Stimulated activated naive CD4-positive, alpha-beta T cell treated with Interleukin-2 at 50 U/mL for 16 hours (primary cell): ENCODE results near the gene SMCP.

ENCODE experiments used
- DNase-seq: peaks from one replicate; lab custom pipeline; 2025; lab: John Stamatoyannopoulos, UW

Gene SMCP, protein sequence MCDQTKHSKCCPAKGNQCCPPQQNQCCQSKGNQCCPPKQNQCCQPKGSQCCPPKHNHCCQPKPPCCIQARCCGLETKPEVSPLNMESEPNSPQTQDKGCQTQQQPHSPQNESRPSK

GRCh38 chr1:152878042-152878441 is at the start of gene SMCP:
SMCP (plus strand) TSS chr1:152878322; CDS start chr1:152884423, 6,101 bp downstream.
- no peak for DNase-seq

- DNase-seq, result no peak
These were observed 41.3 kb upstream of the SMCP start for GRCh38 chr1:152836870-152837269.

GRCh38 chr1:152842556-152842955 is 35.6 kb upstream of the SMCP start, which contains the start of gene LCE6A:
LCE6A (plus strand) TSS chr1:152842856; CDS start chr1:152843521, 665 bp downstream.
- DNase-seq, result no peak

DNA sequence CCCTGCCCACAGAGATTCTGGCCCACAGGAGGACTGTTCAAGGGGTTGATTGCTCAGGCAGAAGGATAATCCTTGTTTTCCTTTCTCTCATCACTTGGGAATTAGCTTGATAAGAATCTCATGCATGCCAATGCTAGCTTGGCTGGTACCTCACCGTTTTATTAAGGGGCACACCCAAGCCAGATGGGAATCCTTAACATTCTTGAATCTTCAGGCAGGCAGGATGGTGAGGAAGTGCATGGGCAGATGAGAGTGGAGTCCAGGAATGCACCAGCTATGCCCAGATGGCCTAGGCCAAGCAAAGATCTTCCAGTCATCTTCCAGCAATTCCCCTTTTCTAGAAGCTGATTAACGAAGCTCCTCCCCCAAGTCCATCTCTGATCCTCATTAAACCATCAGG is 22.5 kb upstream of the SMCP start:
- DNase-seq, result no peak

GRCh38 chr1:152858062-152858461 is 20.1 kb upstream of the SMCP start:
- no peak for DNase-seq

DNA sequence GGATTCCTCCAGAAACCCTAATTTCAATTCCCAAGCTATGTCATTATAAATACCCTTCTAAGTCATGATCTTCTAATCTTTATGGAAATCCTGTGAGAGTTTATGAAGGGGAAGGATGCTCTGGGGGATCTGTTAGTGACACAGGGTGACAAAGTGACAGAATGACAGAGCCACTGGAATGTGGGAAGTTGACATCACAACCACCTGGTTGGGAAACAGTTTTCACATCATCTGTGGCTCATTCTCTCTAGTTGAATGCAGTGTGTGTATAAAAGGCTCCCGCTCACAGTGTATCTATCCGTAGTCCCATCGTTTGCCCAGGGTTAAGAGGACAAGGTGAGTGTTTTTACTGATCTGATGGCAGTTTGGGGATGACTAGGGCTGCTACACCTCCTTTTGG is 18.4 kb upstream of the SMCP start, which contains the start of gene LCE7A:
LCE7A (plus strand) TSS at position 301 of the 400 bp plus-strand sequence. CDS start 702 bp downstream, outside the sequence.
- no peak for DNase-seq

DNA sequence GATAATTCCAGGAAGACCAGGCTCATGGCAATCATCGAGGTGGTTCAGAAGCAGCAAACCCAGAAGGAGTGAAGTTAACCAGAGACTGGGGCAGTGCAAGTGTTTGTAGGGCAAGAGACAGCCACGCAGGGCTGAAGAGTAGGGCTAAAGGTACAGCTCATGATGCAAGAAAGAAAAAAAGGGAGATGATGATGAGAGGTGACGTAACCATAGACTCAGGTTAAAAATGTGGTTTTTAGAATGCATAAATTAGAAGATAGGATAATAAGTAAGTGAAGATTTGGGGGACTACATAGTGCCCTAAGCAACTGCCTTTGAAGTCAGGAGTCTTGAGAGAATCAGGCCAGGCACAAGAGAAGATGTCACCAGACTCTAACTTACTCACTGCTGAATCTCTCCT is 18.0 kb upstream of the SMCP start:
- no peak for DNase-seq

DNA sequence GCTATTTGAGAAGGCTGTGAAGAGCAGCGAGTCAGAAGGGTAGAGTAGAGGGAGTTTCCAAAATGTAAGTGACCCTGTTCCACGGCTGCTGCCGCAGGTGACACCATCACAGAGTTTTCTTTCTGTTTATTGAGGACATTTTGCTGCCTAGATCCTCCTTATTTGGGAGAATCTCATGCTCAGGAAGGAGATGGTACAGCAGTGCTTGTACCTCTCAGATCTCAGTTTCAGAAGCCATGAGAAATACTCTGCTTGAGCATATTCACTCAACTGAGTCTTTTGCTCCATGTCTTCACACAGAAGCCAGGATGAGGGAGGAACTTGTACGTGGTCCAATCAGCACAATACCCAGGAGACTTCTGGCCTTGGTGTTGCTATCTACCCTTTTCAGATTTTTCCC is 16.7 kb upstream of the SMCP start:
- no peak for DNase-seq

DNA sequence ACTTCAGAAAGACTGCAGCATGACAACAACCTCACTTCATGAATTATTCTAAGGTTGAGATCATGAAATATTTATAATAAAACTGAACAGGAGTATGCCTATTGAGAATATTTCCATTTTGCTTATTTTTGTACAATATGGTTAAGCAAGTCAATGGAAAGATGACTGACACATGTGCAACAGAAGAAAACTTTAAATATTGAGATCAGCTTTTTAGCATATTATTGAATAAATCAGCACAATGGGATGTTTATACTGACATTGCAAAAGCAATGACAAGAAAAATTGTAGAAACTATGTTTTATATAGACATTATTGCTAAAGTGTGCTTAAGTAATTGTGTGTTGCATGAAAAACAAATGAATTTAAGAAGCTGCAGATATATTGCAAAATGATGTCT is 13.7 kb upstream of the SMCP start:
- DNase-seq, result no peak

DNA sequence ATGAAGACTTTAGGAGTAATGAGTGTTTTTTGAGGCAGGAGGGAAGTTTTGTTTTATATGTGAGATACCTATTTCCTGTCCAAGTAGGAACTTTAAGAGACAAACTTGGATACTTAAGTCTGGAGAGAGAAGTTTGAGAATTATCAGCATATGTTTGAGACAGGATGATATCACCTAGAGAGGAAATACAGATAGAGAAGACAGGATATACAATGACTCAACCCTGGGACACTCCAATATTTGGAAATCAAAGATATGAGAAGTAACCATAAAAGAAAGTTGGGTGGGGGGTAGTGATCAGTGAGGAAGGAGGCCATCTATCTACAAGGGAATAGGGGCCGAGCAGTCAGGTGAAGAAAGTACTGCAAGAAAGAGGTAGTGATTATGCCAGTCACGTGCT is 11.8 kb upstream of the SMCP start:
- no peak for DNase-seq

GRCh38 chr1:152869808-152870419 is 8.2 kb upstream of the SMCP start:
- peak; percentile 18 for DNase-seq

GRCh38 chr1:152870831-152871730 is 7.0 kb upstream of the SMCP start:
- no peak for DNase-seq

DNA sequence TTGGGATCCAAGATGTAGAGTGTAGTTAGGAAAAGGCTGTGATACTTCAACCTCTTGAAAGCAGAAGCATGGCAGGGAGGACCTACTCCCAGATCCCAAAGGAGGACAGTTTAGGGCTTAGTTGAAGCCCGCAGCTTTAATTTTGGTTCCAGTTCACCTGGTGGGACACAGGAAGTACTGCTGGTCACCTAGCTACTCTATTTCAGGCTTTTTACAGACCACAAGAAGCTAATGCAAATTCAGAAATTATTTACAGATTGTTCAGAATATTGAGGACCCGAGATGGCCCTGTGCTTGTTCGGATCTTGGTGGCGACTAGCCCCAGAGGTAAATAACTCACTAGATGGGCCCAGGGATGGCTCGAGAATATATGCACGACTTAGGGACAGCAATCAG is 6.4 kb upstream of the SMCP start:
- DNase-seq, result no peak

DNA sequence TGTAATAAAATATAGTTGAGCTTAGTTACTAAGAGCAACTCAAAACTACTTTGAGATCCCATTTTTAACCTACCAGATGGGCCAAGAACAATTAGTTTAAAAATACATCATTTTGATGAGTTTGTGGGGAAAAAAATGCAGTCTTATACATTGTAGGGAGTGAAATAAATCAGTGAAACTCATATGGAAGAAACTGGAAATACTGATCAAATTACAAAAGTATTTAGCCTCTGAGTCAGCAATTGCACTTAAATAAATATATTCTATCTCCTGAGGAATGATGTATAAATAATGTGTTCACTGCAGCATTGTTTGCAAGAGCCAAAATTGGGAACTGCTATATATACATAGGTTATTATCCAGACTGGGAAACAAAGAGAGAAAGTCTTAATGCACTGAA is 4.6 kb upstream of the SMCP start:
- DNase-seq, result no peak

- DNase-seq, result no peak
These were observed 1.3 kb upstream of the SMCP start for GRCh38 chr1:152876827-152877226.

- DNase-seq, result no peak
These were observed 1.6 kb downstream of the SMCP start for GRCh38 chr1:152879559-152880198.

DNA sequence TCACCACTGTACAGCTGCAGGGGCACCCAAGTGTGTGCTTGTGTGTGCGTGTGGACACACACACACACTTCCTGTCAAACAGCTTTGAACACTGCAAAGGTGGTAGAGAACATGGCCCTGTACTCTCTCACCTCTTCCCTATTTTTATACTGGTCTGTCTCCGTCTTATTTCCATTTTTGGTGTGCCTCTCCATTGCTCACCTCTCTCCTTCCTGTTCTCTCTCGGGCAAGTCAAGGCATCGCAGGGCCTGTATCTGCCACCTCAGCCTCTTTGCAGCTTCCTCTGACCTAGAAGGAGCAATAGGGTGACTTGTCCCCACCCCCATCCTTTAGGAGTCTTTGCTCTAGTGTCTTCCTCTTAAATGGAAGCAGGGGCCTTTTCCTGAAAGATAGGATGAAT is 2.2 kb downstream of the SMCP start:
- no peak for DNase-seq

DNA sequence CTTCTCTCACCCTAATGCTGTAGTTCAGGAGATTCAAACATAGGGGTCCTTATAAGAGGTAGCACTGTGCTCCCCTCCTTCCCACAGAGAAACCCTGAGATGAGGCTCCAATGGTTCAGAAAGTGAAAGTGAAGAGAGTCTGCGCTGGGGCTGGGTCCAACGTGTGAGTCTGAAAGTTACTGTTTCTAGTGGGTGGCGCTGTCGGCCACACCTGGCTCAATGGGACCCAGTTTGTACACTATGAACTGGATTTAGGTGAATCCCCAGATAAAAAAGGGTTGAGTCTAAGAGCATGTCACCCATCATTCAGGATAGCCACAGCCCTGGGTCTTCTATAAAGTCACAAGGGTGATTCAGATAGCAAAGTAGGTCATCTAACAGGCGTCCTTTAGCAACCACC is 2.8 kb downstream of the SMCP start:
- DNase-seq, result no peak

DNA sequence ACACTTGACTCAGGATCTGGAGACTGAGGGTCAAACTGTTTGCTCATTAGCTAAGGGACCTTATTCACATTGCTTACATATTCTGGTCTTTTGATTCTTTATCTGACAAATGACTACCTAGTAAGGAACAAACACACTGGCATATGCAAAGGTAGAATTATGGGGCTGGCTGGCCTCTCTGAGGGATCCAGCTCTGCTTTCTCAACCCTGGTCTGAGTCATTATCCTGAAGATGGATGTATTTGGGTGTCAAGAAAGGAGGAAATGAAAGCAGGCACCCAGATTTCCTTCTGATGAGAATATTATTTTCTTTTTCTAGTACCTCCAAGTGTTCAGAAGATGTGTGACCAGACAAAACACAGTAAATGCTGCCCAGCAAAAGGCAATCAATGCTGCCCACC is 6.0 kb downstream of the SMCP start:
- no peak for DNase-seq

- no peak for DNase-seq
These were observed 6.4 kb downstream of the SMCP start for GRCh38 chr1:152884506-152884905.

- no peak for DNase-seq
These were observed 7.0 kb downstream of the SMCP start for GRCh38 chr1:152884966-152885624.

- DNase-seq, result no peak
These were observed 8.0 kb downstream of the SMCP start for GRCh38 chr1:152886085-152886484.
